Dedifferentiated amniotic fluid mesenchymal stem cell (primary cell): Measurements from ENCODE around the gene CYBA.
A peak's percentile ranks its signal among the peaks of the same experiment; 100 is the strongest.

ENCODE experiments used
- DNase-seq: peaks from one replicate; pipeline ENCODE4 v3.0.0-alpha.2; 2016; ENCODE audit errors: extremely low spot score

The CYBA gene

GRCh38 chr16:88647178-88648070 is 3.4 kb downstream of the CYBA start:
- no peak for DNase-seq

GRCh38 chr16:88646345-88647034 is 4.4 kb downstream of the CYBA start:
- DNase-seq, result no peak

- DNase-seq, result no peak
Observed at GRCh38 chr16:88645941-88646340, 4.9 kb downstream of the CYBA start.

- DNase-seq, result no peak
Observed at GRCh38 chr16:88645455-88645854, 5.4 kb downstream of the CYBA start.

GRCh38 chr16:88643644-88643932 is 7.3 kb downstream of the CYBA start:
- DNase-seq, result no peak

GRCh38 chr16:88642881-88643643 is 7.8 kb downstream of the CYBA start:
- no peak for DNase-seq

- DNase-seq, result no peak
Observed at GRCh38 chr16:88640498-88641247, 10.2 kb downstream of the CYBA start.

GRCh38 chr16:88640039-88640495 is 10.8 kb downstream of the CYBA start:
- no peak for DNase-seq

GRCh38 chr16:88639231-88640038 is 11.4 kb downstream of the CYBA start:
- DNase-seq, result no peak

- no peak for DNase-seq
Observed at GRCh38 chr16:88638323-88639230, 12.3 kb downstream of the CYBA start, which contains the start of gene IL17C. Gene IL17C (plus strand): TSS chr16:88638572. CDS start chr16:88638642, 70 bp downstream.

GRCh38 chr16:88636488-88637265 is 14.2 kb downstream of the CYBA start:
- DNase-seq, result no peak

GRCh38 chr16:88635671-88636319 is 15.1 kb downstream of the CYBA start:
- no peak for DNase-seq

GRCh38 chr16:88634994-88635670 is 15.7 kb downstream of the CYBA start:
- no peak for DNase-seq

GRCh38 chr16:88634141-88634993 is 16.5 kb downstream of the CYBA start:
- peak; percentile 23 for DNase-seq

GRCh38 chr16:88633684-88634140 is 17.1 kb downstream of the CYBA start:
- DNase-seq, result no peak

- DNase-seq, result no peak
Observed at GRCh38 chr16:88632587-88632930, 18.3 kb downstream of the CYBA start.
